Ishikawa (cell line): ENCODE measurements around the gene ZBTB16.

Experiments used
- EP300 ChIP-seq: IDR thresholded peaks from 2 replicates; pipeline ENCODE4 v1.6.1; 2012; ENCODE audit warnings: borderline replicate concordance
- REST ChIP-seq: IDR thresholded peaks from 2 replicates; pipeline ENCODE4 v1.6.1; 2012; ENCODE audit warnings: low read depth, mild to moderate bottlenecking

- no peak for TF ChIP-seq REST
- TF ChIP-seq EP300, result no peak
These were observed 218.3 kb downstream of the ZBTB16 start for GRCh38 chr11:114277637-114278341.
